ENCODE results near the gene IL17REL.

GRCh38 chr22:49973018-49973961, 39.3 kb downstream of the IL17REL start:
- TF ChIP-seq CTCF (IDR thresholded peaks at IDR 0.05): no peak
- no peak for TF ChIP-seq POLR2AphosphoS5 (IDR thresholded peaks at IDR 0.05)
- TF ChIP-seq POLR2A (IDR thresholded peaks at IDR 0.05): no peak
